H1 (cell line): Measurements from ENCODE around the gene GLB1L3.

Experiments
- BRCA1 ChIP-seq: IDR thresholded peaks from 2 replicates; pipeline ENCODE4 v1.6.1; 2012; ENCODE audit warnings: low read depth, low read length, improper control_type of control experiment
- CBX8 ChIP-seq: fragments of 300-800, 300-1000 bp; sonication (generic); IDR thresholded peaks from 2 replicates; pipeline ENCODE4 v1.7.1; 2016; ENCODE audit warnings: low read depth, low read length, borderline replicate concordance
- CHD1 ChIP-seq: IDR thresholded peaks from 2 replicates; pipeline ENCODE4 v1.6.1; 2012; ENCODE audit warnings: low read depth, low read length, improper control_type of control experiment
- CHD2 ChIP-seq: IDR thresholded peaks from 2 replicates; pipeline ENCODE4 v1.6.1; 2012; ENCODE audit warnings: low read length, improper control_type of control experiment
- GABPA ChIP-seq: IDR thresholded peaks from 2 replicates; pipeline ENCODE4 v1.6.1; 2011; ENCODE audit warnings: mild to moderate bottlenecking, low read length, moderate library complexity, borderline replicate concordance; ENCODE audit not compliant: insufficient read depth
- HDAC6 ChIP-seq: IDR thresholded peaks from one replicate; pipeline ENCODE4 v1.7.1; 2012; ENCODE audit warnings: low read depth, mild to moderate bottlenecking, inconsistent platforms, low read length, moderate library complexity
- MAX ChIP-seq: IDR thresholded peaks from 2 replicates; pipeline ENCODE4 v1.6.1; 2012; ENCODE audit warnings: inconsistent platforms
- POLR2AphosphoS5 ChIP-seq: IDR thresholded peaks from 2 replicates; pipeline ENCODE4 v1.6.1; 2011; ENCODE audit warnings: low read depth, low read length
- RFX5 ChIP-seq: IDR thresholded peaks from 2 replicates; pipeline ENCODE4 v1.6.1; 2011; ENCODE audit warnings: low read depth, low read length, improper control_type of control experiment, borderline replicate concordance
- TAF1 ChIP-seq: IDR thresholded peaks from 2 replicates; pipeline ENCODE4 v1.6.1; 2011; ENCODE audit warnings: mild to moderate bottlenecking, low read depth, low read length
- ZNF274 ChIP-seq: IDR thresholded peaks from 2 replicates; pipeline ENCODE4 v1.7.0; 2012; ENCODE audit warnings: low read length, borderline replicate concordance; ENCODE audit errors: extremely low read depth
- TF ChIP-seq, protein P1 (sequence below), 3 experiments: IDR thresholded peaks; 1 replicate in 2 of 3; 2 replicates in 1 of 3; pipeline versions ENCODE4 v1.5.1 to v1.6.1; 2011; ENCODE audit warnings: low read length in 3 of 3, mild to moderate bottlenecking in 3 of 3, inconsistent platforms in 2 of 3, low read depth in 1 of 3, moderate library complexity in 1 of 3; ENCODE audit not compliant: insufficient read depth in 1 of 3; ENCODE audit errors: control extremely low read depth in 1 of 3
- TF ChIP-seq, protein P2 (sequence below): IDR thresholded peaks from 2 replicates; pipeline ENCODE4 v1.6.1; 2011; ENCODE audit warnings: low read length, improper control_type of control experiment

- TF ChIP-seq, protein P1, sequence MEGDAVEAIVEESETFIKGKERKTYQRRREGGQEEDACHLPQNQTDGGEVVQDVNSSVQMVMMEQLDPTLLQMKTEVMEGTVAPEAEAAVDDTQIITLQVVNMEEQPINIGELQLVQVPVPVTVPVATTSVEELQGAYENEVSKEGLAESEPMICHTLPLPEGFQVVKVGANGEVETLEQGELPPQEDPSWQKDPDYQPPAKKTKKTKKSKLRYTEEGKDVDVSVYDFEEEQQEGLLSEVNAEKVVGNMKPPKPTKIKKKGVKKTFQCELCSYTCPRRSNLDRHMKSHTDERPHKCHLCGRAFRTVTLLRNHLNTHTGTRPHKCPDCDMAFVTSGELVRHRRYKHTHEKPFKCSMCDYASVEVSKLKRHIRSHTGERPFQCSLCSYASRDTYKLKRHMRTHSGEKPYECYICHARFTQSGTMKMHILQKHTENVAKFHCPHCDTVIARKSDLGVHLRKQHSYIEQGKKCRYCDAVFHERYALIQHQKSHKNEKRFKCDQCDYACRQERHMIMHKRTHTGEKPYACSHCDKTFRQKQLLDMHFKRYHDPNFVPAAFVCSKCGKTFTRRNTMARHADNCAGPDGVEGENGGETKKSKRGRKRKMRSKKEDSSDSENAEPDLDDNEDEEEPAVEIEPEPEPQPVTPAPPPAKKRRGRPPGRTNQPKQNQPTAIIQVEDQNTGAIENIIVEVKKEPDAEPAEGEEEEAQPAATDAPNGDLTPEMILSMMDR (IDR thresholded peaks at IDR 0.05; ENCODE audit: control extremely low read depth in 1 of 3, insufficient read depth in 1 of 3, low read depth in 1 of 3, low read length in 3 of 3), result no peak
- no peak for TF ChIP-seq GABPA
- TF ChIP-seq POLR2AphosphoS5, result no peak
- TF ChIP-seq HDAC6, result no peak
- TF ChIP-seq, protein P2, sequence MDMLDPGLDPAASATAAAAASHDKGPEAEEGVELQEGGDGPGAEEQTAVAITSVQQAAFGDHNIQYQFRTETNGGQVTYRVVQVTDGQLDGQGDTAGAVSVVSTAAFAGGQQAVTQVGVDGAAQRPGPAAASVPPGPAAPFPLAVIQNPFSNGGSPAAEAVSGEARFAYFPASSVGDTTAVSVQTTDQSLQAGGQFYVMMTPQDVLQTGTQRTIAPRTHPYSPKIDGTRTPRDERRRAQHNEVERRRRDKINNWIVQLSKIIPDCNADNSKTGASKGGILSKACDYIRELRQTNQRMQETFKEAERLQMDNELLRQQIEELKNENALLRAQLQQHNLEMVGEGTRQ, result no peak
- no peak for TF ChIP-seq RFX5
- no peak for TF ChIP-seq ZNF274
- TF ChIP-seq TAF1, result no peak
- TF ChIP-seq BRCA1, result no peak
- no peak for TF ChIP-seq MAX
- TF ChIP-seq CHD1, result no peak
- no peak for TF ChIP-seq CHD2
- no peak for TF ChIP-seq CBX8
Observed at GRCh38 chr11:134267966-134268365, 8.2 kb upstream of the GLB1L3 start.
